Stimulated activated CD4-positive, alpha-beta T cell treated with anti-CD3 and anti-CD28 coated beads, Interleukin-1b, Interleukin-23, amount 100 ng/mL, for 24 hours (primary cell): ENCODE data around the gene VSIR.

ENCODE experiments used
- DNase-seq, 4 experiments: peaks; one replicate each; pipeline ENCODE4 v3.0.0-alpha.2; 2020; ENCODE audit warnings: low read depth in 4 of 4, low spot score in 1 of 4

VSIR gene

DNA sequence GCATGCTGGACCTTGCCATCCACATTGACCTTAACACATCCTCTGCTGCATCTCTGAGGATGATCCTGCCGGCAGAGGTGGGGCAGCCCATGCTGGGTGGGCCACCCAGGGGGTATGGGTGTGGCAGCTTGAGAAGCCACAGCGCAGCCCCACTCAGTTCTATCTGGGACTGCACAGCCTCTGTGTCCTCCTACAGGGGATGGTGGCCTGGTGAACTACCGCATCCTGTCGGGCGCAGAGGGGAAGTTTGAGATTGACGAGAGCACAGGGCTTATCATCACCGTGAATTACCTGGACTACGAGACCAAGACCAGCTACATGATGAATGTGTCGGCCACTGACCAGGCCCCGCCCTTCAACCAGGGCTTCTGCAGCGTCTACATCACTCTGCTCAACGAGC lies 41.5 kb downstream of the VSIR start:
- no peak for DNase-seq

DNA sequence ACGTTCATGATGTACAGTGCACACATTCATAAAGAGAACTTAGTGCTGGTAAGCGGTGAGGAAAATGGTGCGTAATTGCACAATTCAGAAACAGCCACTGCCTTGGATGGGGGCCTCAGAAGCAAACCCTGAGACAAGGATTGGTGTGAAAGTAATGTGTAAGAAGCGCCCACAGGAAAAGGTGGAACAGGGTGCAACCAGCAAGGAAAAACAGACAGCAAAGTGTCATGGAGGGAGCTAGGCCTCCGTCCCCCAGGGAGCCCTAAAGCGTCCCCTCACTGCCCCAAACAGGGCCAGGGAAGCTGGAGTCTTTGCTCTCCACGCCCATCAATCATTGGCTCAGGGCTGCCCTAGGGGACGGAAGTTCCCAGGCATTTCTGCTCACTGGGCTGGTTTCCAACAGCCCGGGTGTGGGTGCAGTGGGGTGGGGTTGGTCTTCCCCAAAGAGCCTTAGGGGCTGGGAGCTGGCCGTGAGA lies 44.1 kb downstream of the VSIR start:
- DNase-seq: no peak

DNA sequence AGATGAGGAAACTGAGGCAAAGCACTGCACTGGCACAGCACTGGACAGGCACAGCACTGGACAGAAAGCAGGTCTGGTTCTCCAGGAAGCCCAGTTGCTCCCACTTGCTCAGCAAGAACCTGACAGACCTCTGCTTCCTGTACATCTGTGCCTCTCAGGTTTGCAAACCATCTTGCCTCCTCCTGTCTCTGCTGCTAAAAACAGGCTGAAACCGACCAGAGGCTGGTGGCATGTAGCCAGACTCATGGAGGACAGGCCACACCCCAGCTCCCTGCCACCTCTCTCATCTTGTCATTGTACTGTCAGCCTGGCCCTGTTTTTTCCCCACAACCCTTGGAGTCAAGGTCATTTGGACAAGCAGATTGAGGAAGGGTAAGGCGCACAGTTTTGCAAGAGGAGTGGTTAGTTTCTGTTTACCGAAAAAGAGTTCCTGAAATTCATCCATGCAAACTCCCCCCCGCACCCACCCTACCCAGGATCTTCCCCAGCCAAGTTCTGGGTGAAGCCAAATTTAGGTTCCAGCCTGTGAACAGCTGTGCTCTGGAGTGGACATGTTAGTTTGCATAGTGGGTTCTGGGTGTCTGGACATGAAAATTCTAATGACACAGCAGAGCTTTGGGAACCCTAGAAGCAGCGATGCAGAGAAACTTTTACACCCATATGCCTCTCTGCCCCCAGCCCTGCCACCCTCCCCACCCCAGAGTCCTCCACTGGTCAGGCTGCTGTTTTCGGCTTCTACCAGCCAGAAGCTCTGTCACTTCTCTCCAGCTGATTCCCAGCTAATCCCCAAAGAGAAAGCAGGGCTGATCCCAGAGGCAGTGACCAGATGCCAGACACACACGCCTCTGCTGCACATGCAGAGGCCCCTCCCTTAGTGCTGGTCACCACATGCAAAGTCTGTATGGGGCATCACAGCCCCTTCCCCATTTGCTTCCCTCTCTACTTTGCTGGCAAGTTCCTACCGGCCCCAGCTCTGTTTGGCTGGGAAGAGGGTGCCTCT lies 45.3 kb downstream of the VSIR start:
- no peak for DNase-seq

DNA sequence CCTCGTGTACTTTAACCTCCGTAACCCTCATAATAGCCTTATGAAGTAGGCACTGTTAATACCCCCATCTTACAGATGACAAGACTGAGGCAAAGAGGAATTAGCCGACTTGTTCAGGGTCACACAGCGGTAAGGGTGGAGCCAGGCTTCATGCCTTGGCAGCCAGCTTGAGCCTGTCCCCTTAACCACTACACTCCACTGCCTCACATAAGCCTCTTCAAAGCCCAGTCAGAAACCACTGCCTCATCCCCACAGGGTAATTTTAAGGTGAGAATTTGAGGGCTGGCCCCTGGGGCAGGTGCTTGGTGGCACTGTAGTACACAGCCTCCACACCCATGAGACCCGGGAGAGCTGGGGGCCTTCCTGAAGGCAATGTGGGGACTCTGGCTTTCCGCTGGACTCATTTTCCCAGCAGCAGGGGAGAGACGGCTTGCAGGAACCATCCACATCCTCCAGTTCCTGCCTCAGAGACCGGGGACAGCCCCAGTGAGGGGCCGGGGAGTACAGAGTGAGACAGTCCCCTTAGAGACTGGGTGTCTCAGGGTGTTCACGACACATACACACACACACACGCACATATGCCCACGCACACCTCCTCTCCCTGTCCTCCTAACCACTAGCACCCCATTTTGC lies 46.1 kb downstream of the VSIR start:
- DNase-seq: peak in 3 of 4 experiments; percentile 40 to 62 (median 44)

DNA sequence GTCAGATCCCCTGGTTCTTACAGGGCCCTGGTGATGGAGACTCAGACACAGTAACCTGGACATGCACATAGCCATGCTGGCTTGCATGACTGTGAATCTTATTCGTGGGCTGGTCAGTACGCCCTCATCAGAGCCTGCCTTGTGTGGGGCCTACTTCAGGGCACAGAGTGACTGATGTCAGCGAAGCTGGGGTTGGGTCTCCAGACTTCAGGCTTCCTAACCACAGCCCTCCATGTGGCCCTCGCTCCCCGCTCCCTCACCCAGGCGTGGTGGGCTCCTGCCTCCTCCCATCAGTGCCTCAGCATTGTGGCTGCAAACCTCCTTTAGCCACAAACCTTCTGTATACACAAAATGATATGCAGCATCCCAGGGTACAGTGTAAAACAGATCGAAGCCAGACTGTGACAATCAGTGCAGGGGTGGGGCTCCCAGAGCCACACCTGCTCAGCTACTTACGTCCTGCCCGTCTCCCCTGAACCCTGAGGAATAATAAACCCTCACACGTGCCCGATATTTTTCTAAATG lies 46.7 kb downstream of the VSIR start:
- peak in 1 of 4 experiments; percentile 35 for DNase-seq

DNA sequence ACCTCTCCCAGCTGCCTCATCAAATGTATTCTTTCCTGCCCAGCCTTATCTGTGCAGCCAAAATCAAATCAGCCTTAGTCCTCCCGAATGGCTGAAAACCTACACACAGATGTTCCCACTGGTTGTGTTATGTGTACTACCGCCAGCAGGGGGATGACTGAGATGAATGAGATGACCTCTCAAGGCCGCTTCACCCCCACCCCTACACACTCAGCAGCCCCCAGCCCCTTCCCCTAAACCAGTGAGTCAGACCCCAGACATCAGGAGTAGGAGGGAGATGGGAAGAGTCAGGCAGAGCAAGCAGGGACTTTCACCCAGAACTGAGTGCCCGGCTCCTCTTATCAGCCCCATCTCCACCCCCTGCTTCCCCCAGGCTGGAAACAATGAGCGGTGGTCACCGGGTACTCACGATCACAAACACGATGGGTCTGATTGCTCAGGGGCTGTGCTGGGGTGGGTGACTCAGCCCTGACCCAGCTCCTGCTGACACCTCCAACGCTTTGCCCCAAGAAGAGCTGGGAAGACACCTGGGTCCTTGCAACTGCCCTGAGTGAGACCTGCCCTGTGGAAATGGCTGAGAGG lies 47.2 kb downstream of the VSIR start:
- DNase-seq: peak; percentile 40 to 77 (median 59)

DNA sequence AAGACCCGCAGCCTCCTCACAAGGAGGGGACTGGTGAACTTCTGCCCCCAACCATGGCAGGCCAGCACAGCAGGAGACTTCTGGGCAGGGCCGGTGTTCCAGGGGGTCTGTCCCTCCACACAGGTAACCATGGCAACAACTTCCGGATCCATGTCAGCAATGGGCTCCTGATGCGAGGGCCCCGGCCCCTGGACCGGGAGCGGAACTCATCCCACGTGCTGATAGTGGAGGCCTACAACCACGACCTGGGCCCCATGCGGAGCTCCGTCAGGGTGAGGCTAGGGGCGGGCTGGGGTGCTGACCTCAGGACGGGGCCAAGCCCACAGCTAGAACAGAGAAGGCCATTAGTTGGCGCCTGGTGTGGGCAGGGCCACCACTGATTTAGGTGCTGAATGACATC lies 48.1 kb downstream of the VSIR start:
- no peak for DNase-seq

DNA sequence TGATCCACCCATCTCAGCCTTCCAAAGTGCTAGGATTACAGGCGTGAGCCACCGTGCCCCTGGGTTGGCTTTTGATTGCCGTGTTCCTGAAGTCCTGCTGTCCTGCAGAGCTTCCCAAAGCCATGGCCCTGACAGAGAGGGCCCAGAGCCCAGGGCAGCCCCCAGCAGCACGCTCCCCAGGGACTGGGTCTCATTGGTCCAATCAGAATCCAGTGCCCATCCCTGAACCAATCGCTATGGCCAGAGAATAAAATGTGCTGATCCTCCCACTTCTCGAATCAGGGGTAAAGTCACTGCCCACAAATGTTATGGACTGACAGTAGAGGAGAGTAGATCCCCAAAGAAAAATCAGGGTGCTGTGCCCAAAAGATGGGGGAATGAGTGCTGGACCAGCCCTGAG lies 48.8 kb downstream of the VSIR start:
- DNase-seq: no peak

DNA sequence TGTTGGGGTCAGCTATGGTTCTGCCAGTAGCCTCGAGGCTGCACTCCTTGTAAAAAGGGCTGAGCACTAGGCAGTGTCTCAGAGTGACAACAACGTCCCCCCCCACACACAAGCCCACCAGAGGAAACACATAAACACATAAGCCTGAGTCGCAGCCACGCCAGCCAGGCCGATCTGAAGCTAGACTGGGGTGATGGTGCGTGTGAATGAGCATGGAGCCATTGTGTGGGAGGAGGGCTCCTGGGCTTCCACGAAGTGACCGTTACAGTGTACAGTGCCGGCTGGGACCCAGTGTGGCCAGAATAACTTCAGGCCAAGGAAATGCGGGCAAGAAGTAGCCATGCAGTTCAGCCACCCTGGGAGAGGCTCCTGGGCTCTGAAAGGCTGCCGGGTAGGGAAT lies 50.0 kb downstream of the VSIR start:
- DNase-seq: no peak

DNA sequence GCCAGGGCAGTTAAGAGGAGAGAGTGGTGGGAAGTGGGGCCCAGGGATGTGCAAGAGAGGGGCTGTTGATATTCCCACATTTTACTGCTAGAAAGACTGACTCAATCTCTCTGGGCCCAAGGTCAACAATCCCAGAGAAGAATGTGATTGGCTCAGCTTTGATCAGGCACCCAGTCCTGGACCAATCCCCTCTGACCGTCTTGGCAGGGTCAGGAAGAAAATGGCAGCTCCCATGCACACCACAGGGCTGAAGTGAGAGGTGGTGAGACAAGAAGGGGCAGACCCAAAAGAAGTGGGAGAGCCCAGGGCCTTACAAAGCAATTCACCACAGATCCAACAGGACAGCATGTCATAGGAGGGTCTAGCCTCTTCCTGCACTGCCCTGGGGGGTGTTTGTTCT lies 50.5 kb downstream of the VSIR start:
- DNase-seq: no peak

DNA sequence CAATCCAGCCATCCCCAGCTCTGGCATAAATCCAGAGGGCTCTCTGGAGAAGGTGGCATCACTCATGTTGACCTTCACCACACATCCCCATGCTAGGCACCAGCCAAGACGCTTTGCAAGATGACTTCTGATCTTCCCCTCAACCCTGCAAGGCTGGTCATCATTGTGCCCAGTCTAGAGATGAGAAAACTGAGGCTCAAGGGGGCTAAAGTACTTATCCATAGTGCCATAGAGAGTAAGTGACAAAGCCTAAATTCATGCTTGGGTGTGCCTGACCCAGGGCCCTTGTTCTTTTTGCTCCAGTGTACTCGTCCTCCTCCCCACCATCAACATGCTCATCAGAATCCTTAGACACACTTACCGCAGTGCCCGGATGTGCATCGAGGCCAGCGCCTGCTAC lies 52.0 kb downstream of the VSIR start:
- no peak for DNase-seq

DNA sequence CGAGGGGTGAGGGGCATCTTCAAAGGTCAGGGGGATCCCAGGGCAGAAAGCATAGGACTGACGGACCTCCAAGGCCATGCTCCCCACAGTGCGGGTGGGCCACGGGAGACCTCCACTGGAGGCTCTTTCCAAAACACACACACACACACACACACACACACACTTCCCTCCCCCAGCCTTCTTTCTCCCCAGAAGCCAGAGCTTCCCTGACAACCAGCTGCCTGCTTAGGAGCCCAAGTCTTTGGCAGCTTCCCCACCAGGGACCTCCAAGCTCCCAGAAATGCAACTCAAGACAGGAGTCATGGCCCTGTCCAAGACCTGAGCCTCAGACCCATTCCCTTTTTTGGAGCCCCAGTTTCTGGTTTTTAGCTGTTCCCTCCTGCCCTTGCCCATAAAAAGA lies 53.0 kb downstream of the VSIR start:
- DNase-seq: no peak

DNA sequence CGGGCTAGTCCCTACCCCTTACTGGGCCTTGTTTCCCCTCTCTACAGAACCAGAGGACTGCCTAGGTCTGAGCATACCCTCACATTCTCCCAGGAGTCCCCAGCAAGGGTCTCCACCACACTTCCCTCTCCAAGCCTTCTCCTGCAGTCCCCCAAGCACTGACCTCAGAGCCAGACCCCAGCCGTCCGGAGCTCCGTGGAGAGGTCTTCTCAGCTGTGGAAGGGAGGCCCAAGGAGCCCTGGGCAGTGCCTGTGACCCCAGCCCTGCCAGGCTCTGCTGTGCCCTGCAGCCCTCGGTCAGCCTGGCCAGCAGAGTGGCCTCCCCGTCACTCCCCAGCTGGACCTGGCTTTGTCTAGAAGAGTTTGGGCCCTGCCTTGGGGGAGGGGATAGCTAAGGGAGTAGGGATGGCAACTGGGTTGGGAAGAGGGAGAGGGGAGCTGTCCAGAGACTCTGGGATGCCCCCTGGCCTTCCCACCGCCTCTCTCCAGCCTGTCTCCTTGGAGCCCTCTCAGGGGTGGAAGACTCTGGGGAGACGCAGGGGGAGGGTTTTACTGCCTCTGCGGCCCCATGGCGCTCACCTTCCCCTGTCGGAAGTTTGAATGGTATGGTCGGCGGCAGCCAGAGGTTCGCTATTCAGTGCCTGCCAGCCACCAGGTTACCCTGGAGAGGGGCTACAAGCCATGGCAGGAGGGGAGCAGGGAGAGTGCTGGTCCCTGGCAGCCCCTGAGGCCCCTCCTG lies 53.7 kb downstream of the VSIR start, which contains the start of gene C10orf105:
C10orf105 (minus strand) TSS at position 315 of the 738 bp plus-strand sequence. CDS start 3,441 bp downstream, outside the sequence.
- DNase-seq: no peak

DNA sequence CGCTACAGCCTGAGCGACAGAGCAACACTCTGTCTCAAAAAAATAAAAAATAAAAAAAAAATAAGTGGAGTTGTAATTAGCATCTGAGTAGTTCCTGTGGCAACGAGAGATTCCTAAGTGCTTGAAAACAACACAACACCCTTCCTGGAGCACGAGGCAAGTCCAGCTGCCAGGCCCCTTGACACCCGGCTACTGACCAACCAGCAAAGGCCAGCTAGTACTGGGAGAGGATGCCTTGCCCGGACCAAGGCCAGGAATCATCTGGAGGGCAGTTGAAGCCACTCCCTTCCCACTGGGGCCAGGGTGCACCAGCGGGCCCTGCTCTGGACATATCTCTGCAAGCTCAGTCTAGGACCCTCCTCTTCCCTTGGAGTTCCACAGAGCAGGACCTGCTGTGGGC lies 54.3 kb downstream of the VSIR start:
- DNase-seq: no peak

DNA sequence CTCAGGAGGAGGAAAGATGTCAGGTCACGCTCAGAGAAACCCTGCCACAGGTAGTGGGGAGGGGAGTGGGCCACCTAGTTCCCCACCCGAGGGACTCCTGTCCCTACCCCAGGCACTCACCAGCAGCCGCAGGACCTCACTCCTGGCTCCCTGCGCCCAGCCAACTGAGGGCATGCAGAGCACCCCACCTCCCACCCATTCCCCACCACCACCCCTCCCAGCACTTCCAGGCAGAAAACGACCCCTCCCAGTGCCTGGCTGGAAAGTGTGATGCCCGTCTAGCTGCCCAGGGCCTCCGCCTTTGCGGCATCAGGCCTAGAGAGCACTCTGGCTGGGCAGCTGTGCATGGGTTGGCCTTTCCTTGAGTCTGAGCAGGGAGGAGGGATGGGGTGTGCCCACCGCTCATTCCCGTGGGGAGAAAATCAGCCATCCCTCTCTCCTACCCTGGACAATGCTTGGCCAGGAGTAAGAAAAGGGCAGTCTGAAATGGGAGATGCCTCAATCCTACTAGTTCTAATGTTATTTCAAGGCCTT lies 55.1 kb downstream of the VSIR start:
- no peak for DNase-seq

DNA sequence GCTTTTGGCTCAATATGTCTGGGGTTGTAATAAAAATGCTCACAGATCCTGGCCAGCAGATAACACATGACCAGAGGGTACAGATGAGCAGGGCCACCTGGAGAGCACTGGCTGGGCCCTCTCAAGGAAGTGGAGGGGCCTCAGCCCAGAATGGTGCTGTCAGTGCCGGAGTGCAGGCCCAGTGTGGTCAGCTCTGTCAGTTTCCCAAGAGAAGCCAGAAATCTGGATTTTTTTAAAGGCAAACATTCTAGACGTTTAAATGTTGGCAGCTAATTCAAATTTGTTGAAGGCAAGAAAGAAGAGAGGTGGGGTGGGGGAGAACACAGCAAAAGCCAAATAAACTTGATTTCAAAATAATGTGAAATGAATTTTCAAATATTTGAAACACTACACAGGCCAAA lies 55.8 kb downstream of the VSIR start:
- DNase-seq: no peak

DNA sequence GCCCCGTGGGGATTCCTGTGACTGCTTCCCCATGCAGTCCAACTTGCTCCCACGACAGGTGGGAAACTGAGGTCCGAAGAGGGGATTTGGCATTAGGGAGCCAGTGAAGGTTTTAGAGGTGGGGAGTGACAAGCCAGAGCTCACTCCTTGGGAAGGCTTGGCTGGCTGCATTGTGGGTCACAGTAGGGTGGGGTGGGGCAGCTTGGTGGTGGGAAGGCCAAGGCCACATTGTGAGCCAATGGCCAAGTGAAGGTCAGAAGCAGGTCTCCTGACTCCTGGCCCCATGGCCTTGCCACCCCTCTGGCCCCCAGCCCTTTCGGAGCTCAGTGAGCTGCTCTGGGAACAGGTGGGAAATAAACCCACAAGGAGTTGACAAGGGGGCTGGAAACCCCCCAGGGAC lies 56.3 kb downstream of the VSIR start:
- DNase-seq: no peak

DNA sequence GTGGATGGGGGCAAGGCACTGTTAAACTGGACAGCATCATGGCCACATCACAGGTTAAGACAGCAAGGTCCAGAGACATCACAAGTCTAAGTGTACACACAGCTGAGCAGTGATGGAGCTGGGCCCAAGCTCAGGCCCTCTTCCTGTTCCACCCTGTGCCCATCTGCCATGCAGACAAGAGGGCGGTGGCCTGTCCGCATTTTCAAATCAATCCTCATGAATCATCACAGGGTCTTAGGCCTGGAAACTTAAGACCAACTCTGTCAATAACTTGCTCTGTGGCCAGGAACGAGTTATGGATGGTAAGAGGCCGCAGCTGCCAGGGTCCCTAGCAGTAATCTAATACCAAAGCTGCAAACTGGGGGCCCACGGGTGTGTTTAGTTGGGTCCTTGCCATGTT lies 56.9 kb downstream of the VSIR start:
- no peak for DNase-seq

DNA sequence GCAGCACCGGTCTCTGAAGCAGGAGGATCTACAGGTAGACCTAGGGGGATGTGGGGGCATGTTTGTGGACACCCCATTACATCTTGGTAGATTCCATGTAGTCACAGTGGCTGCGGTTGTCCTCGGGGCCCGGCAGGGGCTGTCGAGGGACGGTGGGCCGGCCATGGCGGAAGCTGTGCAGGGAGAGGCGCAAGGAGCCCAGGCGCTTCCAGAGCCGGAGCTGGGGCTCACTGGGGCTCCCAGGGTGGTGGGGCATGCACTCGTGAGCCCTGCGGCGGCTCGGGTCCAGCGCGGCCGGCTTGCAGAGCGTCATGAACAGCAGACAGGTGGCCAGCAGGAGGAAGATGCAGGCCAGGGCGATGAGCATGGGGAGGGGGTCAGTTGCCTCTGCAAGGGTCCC lies 57.5 kb downstream of the VSIR start:
- no peak for DNase-seq

DNA sequence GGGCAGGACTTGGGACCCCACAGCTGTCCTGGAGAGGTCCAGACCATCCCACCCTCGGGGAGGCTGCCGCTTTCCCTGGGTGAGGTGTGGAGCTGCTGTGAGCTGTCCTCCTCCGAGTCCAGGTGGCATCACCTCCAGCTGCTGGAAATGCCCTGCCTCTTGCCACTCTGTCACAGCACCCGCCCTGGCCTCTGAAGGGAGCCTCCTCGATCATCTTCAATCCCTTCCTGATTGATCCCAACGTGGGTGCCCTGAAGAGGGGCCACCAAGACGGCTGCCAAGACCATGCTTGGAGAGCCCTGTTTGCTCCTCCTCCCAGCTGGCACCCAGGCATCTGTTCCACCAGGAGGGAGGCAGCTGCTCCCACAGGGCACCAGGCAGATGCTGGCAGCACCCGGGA lies 58.3 kb downstream of the VSIR start:
- DNase-seq: no peak

DNA sequence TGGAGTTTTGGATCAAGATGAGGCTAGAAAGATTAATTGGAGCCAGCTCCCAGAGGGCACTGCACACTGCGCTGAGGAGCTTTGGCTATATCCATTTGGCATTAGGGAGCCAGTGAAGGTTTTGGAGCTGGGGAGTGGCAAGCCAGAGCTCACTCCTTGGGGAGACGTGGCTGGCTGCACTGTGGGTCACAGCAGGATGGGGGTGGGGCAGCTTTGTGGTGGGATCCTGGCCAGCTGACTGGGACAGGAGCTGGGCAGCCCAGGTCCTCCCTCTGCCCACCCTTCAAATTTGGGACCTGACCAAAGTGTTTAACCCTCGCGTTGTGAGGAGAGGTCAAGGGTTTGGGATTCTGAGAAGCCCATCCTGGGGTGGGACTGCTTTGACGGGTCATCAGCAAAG lies 58.7 kb downstream of the VSIR start:
- DNase-seq: no peak
